K562 (cell line): ENCODE results near the gene TMEM39B. TPM values are rescaled to one million over a fixed set of nuclear protein-coding genes. Genes with fewer than 3 reads are reported as not detected.
A peak's percentile ranks its signal among the peaks of the same experiment; 100 is the strongest.

Experiments used
- ARNT ChIP-seq, 2 experiments: fragments of 450-650 bp; IDR thresholded peaks; 2 replicates each; pipeline ENCODE4 v1.6.1; 2016; ENCODE audit warnings: mild to moderate bottlenecking in 1 of 2
- DNMT1 ChIP-seq: fragments of 450-650 bp; IDR thresholded peaks from 2 replicates; pipeline ENCODE4 v1.6.1; 2016; ENCODE audit warnings: antibody characterized with exemption, mild to moderate bottlenecking
- ELF2 ChIP-seq: fragments of 250-450 bp; sonication (Bioruptor Pico); IDR thresholded peaks from 2 replicates; pipeline ENCODE4 v1.5.0; 2021; ENCODE audit warnings: mild to moderate bottlenecking
- FOXJ3 ChIP-seq: sonication (generic); formaldehyde crosslinking; IDR thresholded peaks from 2 replicates; pipeline ENCODE4 v1.4.0; 2020; ENCODE audit warnings: mild to moderate bottlenecking, missing genetic modification reagents
- FOXK1 ChIP-seq: sonication (generic); formaldehyde crosslinking; IDR thresholded peaks from 2 replicates; pipeline ENCODE4 v1.8.0; 2022; ENCODE audit warnings: missing genetic modification reagents, mild to moderate bottlenecking, borderline replicate concordance
- FOXO4 ChIP-seq: fragments of 450-650 bp; formaldehyde crosslinking; IDR thresholded peaks from 2 replicates; pipeline ENCODE4 v1.4.0; 2020; ENCODE audit warnings: mild to moderate bottlenecking, moderate library complexity
- GATAD2A ChIP-seq: fragments of 450-650 bp; IDR thresholded peaks from 2 replicates; pipeline ENCODE4 v1.6.1; 2017
- KDM1A ChIP-seq, 2 experiments: fragments of 450-650 bp; IDR thresholded peaks; 2 replicates each; pipeline ENCODE4 v1.6.1; 2016; ENCODE audit warnings: mild to moderate bottlenecking in 2 of 2
- MBD2 ChIP-seq: sonication (generic); IDR thresholded peaks from 2 replicates; pipeline ENCODE4 v1.6.1; 2016; ENCODE audit warnings: low read depth, borderline replicate concordance
- MLLT1 ChIP-seq, 2 experiments: fragments of 450-650 bp; IDR thresholded peaks; 2 replicates each; pipeline ENCODE4 v1.6.1; 2016
- MYNN ChIP-seq, 2 experiments: sonication (generic); formaldehyde crosslinking in 1 of 2; IDR thresholded peaks; 2 replicates each; pipeline versions ENCODE4 v1.5.0 to v1.6.1; 2016 to 2020; ENCODE audit warnings: antibody characterized with exemption in 1 of 2, missing genetic modification reagents in 1 of 2
- NBN ChIP-seq: fragments of 450-650 bp; IDR thresholded peaks from 2 replicates; pipeline ENCODE4 v1.6.1; 2016; ENCODE audit warnings: low read depth, mild to moderate bottlenecking
- NCOR1 ChIP-seq: fragments of 450-650 bp; IDR thresholded peaks from 2 replicates; pipeline ENCODE4 v1.6.1; 2016; ENCODE audit warnings: mild to moderate bottlenecking, moderate library complexity
- OTX1 ChIP-seq: fragments of 450-650 bp; formaldehyde crosslinking; IDR thresholded peaks from 2 replicates; pipeline ENCODE4 v1.4.0; 2022; ENCODE audit warnings: mild to moderate bottlenecking
- POLR2AphosphoS2 ChIP-seq: IDR thresholded peaks from 2 replicates; pipeline ENCODE4 v1.6.1; 2012; ENCODE audit warnings: low read length, improper control_type of control experiment
- SMARCA4 ChIP-seq: fragments of 450-650 bp; IDR thresholded peaks from 2 replicates; pipeline ENCODE4 v1.6.1; 2016
- TAF9B ChIP-seq: fragments of 450-650 bp; IDR thresholded peaks from 2 replicates; pipeline ENCODE4 v1.6.1; 2018; ENCODE audit warnings: mild to moderate bottlenecking; ENCODE audit not compliant: partially characterized antibody
- ZNF23 ChIP-seq: fragments of 250-450 bp; sonication (Bioruptor Pico); IDR thresholded peaks from 2 replicates; pipeline ENCODE4 v1.4.0; 2020; ENCODE audit warnings: mild to moderate bottlenecking
- ZNF239 ChIP-seq: fragments of 250-450 bp; sonication (Bioruptor Pico); IDR thresholded peaks from 2 replicates; pipeline ENCODE4 v1.4.0; 2020; ENCODE audit warnings: mild to moderate bottlenecking
- polyA plus RNA-seq, 8 experiments: library from polyadenylated mRNA; depleted of rRNA in 4 of 8; stranded (reverse) in 5 of 8; unstranded in 3 of 8; fragments of >200 nt; fragmentation: Nextera tagmentation in 2 of 8; fragmentation: Illumina TruSeq in 1 of 8; extraction: Ambion mirVana in 2 of 8; extraction: Trizol in 1 of 8; gene quantifications; 2 replicates each; pipeline versions ENCODE4 v1.2.1 to v1.2.3, GENCODE V29; 2011 to 2014; ENCODE audit warnings: inconsistent platforms in 1 of 8, missing spikeins in 1 of 8
- total RNA-seq, 7 experiments: library from RNA; depleted of rRNA in 6 of 7; stranded (reverse); fragments of >200 nt in 6 of 7; fragmentation: Illumina TruSeq in 2 of 7; extraction: Trizol in 2 of 7; gene quantifications; 2 replicates each; pipeline versions ENCODE4 v1.2.1 to v1.2.3, GENCODE V29; 2011 to 2021; ENCODE audit warnings: low replicate concordance in 1 of 7
- TF ChIP-seq, protein P1 (sequence below): fragments of 450-650 bp; IDR thresholded peaks from 2 replicates; pipeline ENCODE4 v1.7.1; 2018; ENCODE audit warnings: mild to moderate bottlenecking, low read depth; ENCODE audit not compliant: partially characterized antibody
- TF ChIP-seq, protein P2 (sequence below), 2 experiments: fragments of 450-650 bp in 1 of 2; sonication (generic) in 1 of 2; formaldehyde crosslinking; conservative IDR thresholded peaks; 2 replicates each; pipeline versions ENCODE4 v1.4.0 to v1.8.1; 2020 to 2022; ENCODE audit warnings: mild to moderate bottlenecking in 1 of 2, missing genetic modification reagents in 1 of 2

TMEM39B gene
- total and polyA plus RNA-seq, 9 of the 15 experiments (the other 6 are each of a cell fraction or from before 2014, with no cell fraction given): 0.92 to 28.5 (median 9.7) TPM

GRCh38 chr1:32107742-32108661 is 35.3 kb downstream of the TMEM39B start, which contains the start of gene KPNA6 (continued):
- TF ChIP-seq ELF2: no peak
- TF ChIP-seq MYNN (IDR thresholded peaks at IDR 0.05): no peak
- no peak for TF ChIP-seq MYNN (CRISPR knock-in tag; IDR thresholded peaks at IDR 0.05)
- TF ChIP-seq FOXK1: peak; percentile 97
- peak; percentile 66; the same call in 1 of the 2 replicates for TF ChIP-seq MBD2
- TF ChIP-seq ZNF239 (CRISPR knock-in tag): no peak
- TF ChIP-seq SMARCA4: no peak; the same call in 1 of the 2 replicates
- TF ChIP-seq, protein P1, sequence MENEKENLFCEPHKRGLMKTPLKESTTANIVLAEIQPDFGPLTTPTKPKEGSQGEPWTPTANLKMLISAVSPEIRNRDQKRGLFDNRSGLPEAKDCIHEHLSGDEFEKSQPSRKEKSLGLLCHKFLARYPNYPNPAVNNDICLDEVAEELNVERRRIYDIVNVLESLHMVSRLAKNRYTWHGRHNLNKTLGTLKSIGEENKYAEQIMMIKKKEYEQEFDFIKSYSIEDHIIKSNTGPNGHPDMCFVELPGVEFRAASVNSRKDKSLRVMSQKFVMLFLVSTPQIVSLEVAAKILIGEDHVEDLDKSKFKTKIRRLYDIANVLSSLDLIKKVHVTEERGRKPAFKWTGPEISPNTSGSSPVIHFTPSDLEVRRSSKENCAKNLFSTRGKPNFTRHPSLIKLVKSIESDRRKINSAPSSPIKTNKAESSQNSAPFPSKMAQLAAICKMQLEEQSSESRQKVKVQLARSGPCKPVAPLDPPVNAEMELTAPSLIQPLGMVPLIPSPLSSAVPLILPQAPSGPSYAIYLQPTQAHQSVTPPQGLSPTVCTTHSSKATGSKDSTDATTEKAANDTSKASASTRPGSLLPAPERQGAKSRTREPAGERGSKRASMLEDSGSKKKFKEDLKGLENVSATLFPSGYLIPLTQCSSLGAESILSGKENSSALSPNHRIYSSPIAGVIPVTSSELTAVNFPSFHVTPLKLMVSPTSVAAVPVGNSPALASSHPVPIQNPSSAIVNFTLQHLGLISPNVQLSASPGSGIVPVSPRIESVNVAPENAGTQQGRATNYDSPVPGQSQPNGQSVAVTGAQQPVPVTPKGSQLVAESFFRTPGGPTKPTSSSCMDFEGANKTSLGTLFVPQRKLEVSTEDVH: peak; percentile 32
- no peak for TF ChIP-seq DNMT1
- TF ChIP-seq ARNT (IDR thresholded peaks at IDR 0.05): peak; percentile 21 to 67; a peak in 2 of 4 replicates
- no peak for TF ChIP-seq KDM1A (IDR thresholded peaks at IDR 0.05)
- no peak for TF ChIP-seq TAF9B
- TF ChIP-seq POLR2AphosphoS2: no peak; the same call in 1 of the 2 replicates
- no peak for TF ChIP-seq NCOR1
- no peak for TF ChIP-seq NBN
- TF ChIP-seq, protein P2, sequence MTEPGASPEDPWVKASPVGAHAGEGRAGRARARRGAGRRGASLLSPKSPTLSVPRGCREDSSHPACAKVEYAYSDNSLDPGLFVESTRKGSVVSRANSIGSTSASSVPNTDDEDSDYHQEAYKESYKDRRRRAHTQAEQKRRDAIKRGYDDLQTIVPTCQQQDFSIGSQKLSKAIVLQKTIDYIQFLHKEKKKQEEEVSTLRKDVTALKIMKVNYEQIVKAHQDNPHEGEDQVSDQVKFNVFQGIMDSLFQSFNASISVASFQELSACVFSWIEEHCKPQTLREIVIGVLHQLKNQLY (CRISPR knock-in tag; conservative IDR thresholded peaks at IDR 0.05): no peak
- 0 out of 2 replicates have a peak, but pooled peaks have one; percentile 12 for TF ChIP-seq OTX1 (CRISPR knock-in tag)
- no peak for TF ChIP-seq FOXO4 (CRISPR knock-in tag)
- TF ChIP-seq FOXJ3: no peak
- no peak; the same call in 1 of the 2 replicates for TF ChIP-seq GATAD2A
- no peak for TF ChIP-seq ZNF23 (CRISPR knock-in tag)
- TF ChIP-seq MLLT1 (IDR thresholded peaks at IDR 0.05): peak in 1 of 2 experiments; percentile 25; a peak in 1 of 4 replicates
